GM18907 (cell line): Measurements from ENCODE around the gene OR10H1.
"Not testable (repeated sequence)": the region's sequence is repeated elsewhere in the genome, so short reads cannot be mapped to it uniquely, and the experiment has no call there.

Experiments
- ATAC-seq: cut with Tn5 transposase; IDR thresholded peaks from one replicate; pipeline ENCODE4 v1.9.1; 2021; ENCODE audit warnings: mild to moderate bottlenecking, moderate library complexity; ENCODE audit not compliant: unreplicated experiment

Gene OR10H1, protein sequence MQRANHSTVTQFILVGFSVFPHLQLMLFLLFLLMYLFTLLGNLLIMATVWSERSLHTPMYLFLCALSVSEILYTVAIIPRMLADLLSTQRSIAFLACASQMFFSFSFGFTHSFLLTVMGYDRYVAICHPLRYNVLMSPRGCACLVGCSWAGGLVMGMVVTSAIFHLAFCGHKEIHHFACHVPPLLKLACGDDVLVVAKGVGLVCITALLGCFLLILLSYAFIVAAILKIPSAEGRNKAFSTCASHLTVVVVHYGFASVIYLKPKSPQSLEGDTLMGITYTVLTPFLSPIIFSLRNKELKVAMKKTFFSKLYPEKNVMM

DNA sequence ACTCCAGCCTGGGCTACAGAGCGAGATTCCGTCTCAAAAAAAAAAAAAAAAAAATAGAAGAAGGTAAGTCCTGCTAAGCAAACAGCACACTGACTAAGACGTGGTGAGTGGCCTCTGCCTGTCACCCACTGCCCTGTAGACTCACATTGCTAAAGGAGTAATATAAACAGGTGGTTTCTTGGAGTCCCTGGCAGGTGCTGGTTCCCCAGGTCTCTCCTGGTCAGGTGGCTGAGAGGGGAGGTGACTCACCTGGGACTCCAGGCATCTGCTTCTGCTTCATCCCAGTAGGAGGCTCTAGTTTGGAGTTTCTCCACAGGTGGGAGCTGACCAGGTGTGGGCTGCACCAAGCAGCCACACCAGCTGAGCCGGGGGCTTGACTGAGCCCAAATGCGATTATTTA, at the start of gene OR10H1:
Gene OR10H1, minus strand, starts transcription at position 359 of the 400 bp plus-strand sequence. CDS start 7,627 bp downstream, outside the sequence.
- no peak for ATAC-seq

DNA sequence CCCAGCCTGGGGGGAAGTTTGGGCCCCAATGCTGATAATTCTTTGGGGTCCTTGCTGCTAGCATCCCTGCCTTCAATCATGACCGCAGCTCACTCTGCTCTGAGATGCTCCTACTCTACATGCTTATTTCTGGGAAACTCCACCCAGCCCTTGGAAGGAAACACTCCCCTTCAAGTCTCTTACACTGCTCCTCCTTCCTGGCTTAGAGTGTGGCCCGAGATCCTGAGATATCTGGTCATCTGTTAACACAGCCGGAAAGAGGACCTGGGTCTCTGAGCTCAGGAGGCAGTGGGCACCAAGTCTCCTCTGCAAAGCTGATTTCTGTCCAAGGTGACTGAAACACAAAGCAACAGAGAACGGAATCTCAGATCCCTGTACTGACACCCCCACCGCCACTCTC, 49.4 kb upstream of the OR10H1 start:
- ATAC-seq: no peak

DNA sequence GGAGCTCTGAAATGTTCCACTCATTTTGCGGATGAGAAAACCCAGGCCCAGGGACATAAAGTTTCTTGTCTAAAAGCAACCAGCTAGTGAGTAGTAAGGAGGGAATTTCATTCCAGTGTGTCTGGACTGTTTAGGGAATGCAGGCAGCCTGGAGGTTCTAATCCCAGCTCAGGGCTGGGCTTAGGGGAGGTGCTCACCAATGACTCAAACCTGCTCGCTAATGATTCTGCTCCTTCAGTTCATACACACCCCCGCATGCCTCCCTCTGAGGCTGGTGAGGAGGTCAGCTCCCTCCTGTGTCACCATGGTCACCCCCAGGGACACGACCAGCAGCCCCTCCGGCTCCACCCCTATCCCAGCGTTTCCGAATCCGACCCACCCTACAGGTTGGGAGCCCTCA, 47.8 kb upstream of the OR10H1 start:
- no peak for ATAC-seq

DNA sequence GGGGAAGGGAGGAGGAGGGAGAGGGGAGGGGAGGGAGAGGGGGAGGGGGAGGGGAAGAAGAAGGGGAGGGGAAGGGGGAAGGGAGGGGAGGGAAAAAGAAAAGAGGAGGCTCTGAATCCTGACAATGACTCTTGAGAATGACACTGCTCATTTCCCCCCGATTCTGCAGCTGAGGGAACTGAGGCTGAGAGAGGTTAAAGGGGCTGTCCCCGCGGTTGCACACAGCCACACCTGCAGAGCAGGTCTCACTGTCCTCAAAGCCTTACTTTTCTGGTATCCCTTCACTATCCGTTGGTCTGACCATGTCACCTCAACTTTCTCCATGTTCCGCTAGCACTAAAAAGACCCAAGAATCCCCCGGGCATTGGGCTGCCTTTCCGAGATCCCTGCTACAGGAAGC, 47.0 kb upstream of the OR10H1 start:
- no peak for ATAC-seq

DNA sequence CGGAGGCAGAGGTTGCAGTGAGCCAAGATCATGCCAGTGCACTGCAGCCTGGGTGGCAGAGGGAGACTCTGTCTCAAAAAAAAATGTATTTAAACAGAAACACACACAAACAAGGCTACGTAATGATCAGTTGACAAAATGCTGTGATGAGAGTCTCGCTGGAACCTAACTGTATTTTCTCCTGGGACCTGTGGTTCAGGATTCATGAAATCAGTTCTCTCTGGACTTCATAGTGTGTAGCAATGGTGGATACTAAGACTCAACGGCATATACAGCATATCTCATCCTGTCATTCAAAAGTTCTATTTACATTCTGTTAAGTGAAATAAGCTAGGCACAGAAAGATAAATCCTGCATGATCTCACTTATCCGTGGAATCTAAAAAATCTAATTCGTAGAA, 45.1 kb upstream of the OR10H1 start:
- no peak for ATAC-seq

GRCh38 chr19:15859187-15859586, 43.7 kb upstream of the OR10H1 start:
- ATAC-seq: no peak

DNA sequence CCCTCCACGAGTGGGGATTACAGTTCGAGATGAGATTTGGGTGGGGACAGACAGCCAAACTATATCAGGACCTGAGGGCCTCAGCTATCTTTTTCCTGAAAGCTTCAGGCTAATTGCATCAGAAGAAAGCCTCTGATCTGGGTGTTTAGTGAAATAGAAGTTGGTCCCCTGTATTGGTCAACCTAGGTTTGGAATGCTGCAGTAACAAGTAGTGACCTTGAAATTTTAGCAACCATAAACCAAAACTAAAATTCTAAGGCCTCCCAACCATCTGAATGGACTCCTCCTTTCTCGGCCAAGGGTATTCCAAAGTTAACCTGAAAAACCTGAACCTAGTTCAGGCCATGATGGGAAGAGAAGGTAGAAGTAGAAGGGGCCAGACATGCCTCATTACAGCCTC, 34.9 kb upstream of the OR10H1 start:
- no peak for ATAC-seq

- ATAC-seq: no peak
Observed at GRCh38 chr19:15846923-15847322, 31.5 kb upstream of the OR10H1 start.

DNA sequence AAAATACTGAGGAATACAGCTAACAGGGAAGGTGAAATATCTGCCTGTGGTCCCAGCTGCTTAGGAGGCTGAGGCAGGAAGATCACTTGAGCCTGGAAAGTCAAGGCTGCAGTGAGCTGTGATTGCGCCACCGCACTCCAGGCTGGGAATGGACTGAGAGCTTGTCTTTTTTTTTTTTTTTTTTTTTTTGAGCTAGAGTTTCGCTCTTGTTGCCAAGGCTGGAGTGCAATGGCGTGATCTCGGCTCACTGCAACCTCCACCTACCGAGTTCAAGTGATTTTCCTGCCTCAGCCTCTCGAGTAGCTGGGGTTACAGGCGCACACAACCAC, 28.4 kb upstream of the OR10H1 start:
- not testable (repeated sequence) for ATAC-seq

DNA sequence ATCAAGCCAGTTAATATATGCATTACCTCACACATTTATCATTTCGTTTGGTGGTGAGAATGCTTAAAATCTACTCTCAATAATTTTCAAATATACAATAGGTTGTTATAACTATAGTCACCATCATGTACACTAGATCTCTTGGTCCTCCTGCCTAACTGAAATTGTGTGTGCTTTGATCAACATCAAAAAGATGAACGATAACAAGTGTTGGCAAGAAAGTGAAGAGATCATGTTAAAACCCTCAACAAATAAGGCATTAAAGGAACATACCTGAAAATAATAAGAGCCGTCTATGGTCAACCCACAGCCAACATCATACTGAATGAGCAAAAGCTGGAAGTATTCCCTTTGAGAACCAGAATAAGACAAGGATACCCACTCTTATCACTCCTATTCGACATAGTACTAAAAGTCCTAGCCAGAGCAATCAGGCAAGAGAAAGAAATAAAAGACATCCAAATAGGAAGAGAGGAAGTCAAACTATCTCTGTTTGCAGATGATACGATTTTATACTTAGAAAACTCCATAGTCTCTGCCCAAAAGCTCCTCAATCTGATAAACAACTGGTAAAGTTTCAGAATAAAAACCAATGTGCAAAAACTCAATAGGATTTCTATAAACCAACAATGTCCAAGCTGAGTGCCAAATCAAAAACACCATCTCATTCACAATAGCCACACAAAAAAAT, 27.9 kb upstream of the OR10H1 start:
- no peak for ATAC-seq

- no peak for ATAC-seq
Observed at GRCh38 chr19:15841875-15842569, 26.6 kb upstream of the OR10H1 start.

GRCh38 chr19:15840833-15841232, 25.4 kb upstream of the OR10H1 start:
- ATAC-seq: no peak

- not testable (repeated sequence) for ATAC-seq
Observed at GRCh38 chr19:15839888-15840287, 24.4 kb upstream of the OR10H1 start.

GRCh38 chr19:15838351-15838750, 22.9 kb upstream of the OR10H1 start:
- no peak for ATAC-seq

DNA sequence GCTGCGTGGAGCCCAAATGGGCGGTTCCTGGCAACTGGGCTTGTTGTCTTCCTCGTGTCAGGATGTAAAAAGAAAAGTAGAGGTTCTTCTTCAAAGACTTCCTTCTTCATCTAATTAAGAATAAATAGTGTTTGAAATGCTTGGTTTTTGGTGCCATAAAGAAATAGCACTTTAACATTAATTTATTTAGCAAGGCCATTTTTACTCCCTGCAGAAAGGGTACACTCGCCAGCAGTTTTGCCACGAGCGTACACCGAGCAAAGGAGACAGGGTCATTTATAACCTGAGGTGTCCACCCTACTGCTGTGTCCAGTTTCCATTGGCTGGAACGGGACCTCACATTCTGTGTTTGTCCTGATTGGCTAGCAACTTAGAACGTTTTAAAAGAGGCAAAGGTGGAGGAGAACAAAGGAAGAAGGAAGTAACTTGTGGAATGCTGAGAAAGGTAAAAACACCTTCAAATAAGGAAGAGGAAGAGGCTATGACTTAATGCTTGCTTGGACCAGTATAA, 21.8 kb upstream of the OR10H1 start:
- ATAC-seq: no peak

GRCh38 chr19:15836330-15837220, 21.1 kb upstream of the OR10H1 start:
- peak; percentile 98 for ATAC-seq

- not testable (repeated sequence) for ATAC-seq
Observed at GRCh38 chr19:15835565-15836329, 20.3 kb upstream of the OR10H1 start.

DNA sequence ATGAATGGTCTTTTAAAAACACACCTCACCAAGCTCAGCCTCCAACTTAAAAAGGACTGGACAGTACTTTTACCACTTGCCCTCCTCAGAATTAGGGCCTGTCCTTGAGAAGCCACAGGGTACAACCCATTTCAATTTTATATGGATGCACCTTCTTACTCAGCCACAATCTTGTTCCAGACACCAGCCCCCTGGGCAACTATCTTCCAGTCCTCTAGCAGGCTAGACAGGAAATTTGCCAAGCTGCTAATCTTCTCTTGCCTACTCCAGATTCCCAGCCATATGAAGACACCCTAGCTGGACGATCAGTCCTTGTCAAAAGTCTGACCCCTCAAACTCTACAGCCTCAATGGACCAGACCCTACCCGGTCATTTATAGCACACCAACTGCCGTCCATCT, 18.8 kb upstream of the OR10H1 start:
- ATAC-seq: not testable (repeated sequence)

DNA sequence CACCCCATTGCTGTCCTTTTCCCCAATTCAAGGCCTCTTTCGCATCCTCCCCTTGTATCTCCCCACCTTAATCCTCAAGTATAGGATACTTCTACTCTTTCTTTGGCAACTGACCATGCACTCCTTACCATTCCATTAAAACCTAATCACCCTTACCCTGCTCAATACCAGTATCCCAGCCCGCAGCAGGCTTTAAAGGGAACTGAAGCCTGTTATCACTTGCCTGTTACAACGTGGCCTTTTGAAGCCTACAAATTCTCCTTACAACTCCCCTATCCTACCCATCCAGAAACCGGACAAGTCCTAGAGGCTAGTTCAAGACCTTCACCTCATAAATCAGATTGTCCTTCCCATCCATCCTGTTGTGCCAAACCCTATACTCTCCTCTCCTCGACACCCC, 16.2 kb upstream of the OR10H1 start:
- no peak for ATAC-seq

DNA sequence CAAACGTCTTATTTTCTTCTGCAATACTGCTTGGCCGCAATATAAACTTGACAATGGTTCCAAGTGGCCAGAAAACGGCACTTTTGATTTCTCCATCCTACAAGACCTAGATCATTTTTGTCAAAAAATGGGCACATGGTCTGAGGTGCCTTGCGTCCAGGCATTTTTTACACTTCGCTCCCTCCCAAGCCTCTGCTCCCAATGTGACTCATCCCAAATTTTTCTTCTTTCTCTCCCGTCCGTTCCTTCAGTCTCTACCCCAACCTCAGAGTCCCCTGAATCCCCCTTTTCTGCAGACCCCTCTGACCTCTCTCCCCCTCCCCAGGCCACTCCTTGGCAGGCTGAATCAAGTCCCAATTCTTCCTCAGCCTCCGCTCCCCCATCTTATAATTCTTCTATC, 14.3 kb upstream of the OR10H1 start:
- ATAC-seq: no peak
